Measurements from ENCODE around the gene ARHGAP33. TPM values are rescaled to one million over a fixed set of nuclear protein-coding genes. Genes with fewer than 3 reads are reported as not detected.

Gene ARHGAP33
- polyA plus RNA-seq, 1 donor from 2014 or later, result 20.5 TPM

DNA sequence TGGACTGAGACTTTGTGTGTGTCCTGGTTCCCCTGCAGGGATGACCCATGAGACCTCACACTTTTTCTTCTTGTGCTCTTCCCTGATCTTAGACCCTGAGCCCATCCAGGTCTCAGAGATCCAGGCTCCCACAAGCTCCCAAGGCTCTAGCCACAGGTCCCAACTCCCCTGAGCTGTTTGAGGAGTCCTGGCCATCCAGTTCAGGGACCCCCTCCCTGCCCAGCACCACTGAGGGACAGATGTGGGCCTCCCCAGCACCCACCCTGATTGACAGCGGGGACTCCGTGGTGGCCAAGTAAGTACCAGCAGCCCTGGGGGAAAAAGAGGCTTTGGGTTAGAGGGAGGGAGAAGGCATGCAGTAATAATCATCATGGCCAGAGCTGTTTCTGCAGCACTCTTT is 15.7 kb upstream of the ARHGAP33 start:
- H4K20me1 ChIP-seq (ENCODE audit: insufficient read depth), result no peaks in the 10 kb centered on the region
- no peak overlapping the region for H3K9ac ChIP-seq (ENCODE audit: low read length)
- H3K4me3 ChIP-seq (ENCODE audit: low read length), result no peak overlapping the region
- TF ChIP-seq MXI1 (conservative IDR thresholded peaks at IDR 0.05; ENCODE audit: poor library complexity, severe bottlenecking), result no peak
- TF ChIP-seq POLR2AphosphoS5 (IDR thresholded peaks at IDR 0.05), result no peak
- TF ChIP-seq EZH2 (IDR thresholded peaks at IDR 0.05; ENCODE audit: borderline replicate concordance, insufficient read depth, low read length, poor library complexity, severe bottlenecking), result no peak
- TF ChIP-seq RAD21 (conservative IDR thresholded peaks at IDR 0.05), result no peak
- TF ChIP-seq, protein P1, sequence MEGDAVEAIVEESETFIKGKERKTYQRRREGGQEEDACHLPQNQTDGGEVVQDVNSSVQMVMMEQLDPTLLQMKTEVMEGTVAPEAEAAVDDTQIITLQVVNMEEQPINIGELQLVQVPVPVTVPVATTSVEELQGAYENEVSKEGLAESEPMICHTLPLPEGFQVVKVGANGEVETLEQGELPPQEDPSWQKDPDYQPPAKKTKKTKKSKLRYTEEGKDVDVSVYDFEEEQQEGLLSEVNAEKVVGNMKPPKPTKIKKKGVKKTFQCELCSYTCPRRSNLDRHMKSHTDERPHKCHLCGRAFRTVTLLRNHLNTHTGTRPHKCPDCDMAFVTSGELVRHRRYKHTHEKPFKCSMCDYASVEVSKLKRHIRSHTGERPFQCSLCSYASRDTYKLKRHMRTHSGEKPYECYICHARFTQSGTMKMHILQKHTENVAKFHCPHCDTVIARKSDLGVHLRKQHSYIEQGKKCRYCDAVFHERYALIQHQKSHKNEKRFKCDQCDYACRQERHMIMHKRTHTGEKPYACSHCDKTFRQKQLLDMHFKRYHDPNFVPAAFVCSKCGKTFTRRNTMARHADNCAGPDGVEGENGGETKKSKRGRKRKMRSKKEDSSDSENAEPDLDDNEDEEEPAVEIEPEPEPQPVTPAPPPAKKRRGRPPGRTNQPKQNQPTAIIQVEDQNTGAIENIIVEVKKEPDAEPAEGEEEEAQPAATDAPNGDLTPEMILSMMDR (IDR thresholded peaks at IDR 0.05; ENCODE audit: poor library complexity, severe bottlenecking), result no peak
- TF ChIP-seq, protein P2, sequence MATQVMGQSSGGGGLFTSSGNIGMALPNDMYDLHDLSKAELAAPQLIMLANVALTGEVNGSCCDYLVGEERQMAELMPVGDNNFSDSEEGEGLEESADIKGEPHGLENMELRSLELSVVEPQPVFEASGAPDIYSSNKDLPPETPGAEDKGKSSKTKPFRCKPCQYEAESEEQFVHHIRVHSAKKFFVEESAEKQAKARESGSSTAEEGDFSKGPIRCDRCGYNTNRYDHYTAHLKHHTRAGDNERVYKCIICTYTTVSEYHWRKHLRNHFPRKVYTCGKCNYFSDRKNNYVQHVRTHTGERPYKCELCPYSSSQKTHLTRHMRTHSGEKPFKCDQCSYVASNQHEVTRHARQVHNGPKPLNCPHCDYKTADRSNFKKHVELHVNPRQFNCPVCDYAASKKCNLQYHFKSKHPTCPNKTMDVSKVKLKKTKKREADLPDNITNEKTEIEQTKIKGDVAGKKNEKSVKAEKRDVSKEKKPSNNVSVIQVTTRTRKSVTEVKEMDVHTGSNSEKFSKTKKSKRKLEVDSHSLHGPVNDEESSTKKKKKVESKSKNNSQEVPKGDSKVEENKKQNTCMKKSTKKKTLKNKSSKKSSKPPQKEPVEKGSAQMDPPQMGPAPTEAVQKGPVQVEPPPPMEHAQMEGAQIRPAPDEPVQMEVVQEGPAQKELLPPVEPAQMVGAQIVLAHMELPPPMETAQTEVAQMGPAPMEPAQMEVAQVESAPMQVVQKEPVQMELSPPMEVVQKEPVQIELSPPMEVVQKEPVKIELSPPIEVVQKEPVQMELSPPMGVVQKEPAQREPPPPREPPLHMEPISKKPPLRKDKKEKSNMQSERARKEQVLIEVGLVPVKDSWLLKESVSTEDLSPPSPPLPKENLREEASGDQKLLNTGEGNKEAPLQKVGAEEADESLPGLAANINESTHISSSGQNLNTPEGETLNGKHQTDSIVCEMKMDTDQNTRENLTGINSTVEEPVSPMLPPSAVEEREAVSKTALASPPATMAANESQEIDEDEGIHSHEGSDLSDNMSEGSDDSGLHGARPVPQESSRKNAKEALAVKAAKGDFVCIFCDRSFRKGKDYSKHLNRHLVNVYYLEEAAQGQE (IDR thresholded peaks at IDR 0.05; ENCODE audit: borderline replicate concordance), result no peak
- TF ChIP-seq SMC3 (conservative IDR thresholded peaks at IDR 0.05; ENCODE audit: poor library complexity), result no peak
- TF ChIP-seq TAF1 (IDR thresholded peaks at IDR 0.05; ENCODE audit: low read depth), result no peak
- no peak for TF ChIP-seq EP300 (conservative IDR thresholded peaks at IDR 0.05; ENCODE audit: poor library complexity, severe bottlenecking)
- no peak overlapping the region for H3K4me2 ChIP-seq (ENCODE audit: low read length)
- no peak overlapping the region for H2AFZ ChIP-seq (ENCODE audit: low read depth, low read length)
- H3K27me3 ChIP-seq (ENCODE audit: insufficient read depth, low read depth, low read length), result no peaks in the 10 kb centered on the region
- H3K36me3 ChIP-seq (ENCODE audit: insufficient read depth, low read length), result no peaks in the 10 kb centered on the region
- no peaks in the 10 kb centered on the region for H3K9me3 ChIP-seq (ENCODE audit: low read length)
- H3F3A ChIP-seq (ENCODE audit: insufficient read depth, low read length, poor library complexity, severe bottlenecking), result no peaks in the 10 kb centered on the region
- peaks cover 15% of the 10 kb centered on the region for H3K79me2 ChIP-seq (replicated peaks; ENCODE audit: insufficient read depth, low read length)
- no peaks in the 10 kb centered on the region for H3K9me2 ChIP-seq (ENCODE audit: insufficient read depth, low read length)
- no peak overlapping the region for H3K27ac ChIP-seq (ENCODE audit: low read length)

DNA sequence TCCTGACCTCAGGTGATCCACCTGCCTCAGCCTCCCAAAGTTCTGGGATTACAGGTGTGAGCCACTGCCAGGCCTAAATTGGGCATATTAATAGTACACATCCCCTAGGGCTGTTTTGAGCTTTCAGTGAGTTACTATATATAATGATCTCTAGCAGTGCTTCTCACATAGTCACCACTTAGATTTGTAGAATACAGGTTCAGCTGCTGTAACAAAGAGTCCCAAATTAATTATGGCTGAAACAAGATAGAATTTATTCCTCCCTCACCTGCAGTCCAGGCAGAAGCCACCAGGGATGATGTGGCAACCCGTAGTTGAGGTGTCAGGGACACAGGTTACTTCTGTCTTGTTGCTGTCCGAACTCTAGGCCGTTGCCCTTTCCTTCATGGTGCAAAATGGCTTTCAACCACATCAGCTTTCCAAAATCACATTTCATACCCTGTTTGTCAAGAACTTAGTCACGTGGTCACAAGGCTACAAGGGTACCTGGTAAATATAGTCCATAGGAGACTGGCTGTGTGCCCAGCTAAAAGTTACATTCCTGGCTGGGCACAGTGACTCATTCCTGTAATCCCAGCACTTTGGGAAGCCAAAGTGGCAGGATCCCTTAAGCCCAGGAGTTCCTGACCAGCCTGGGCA is 14.5 kb upstream of the ARHGAP33 start:
- Histone ChIP-seq H4K20me1 (ENCODE audit: insufficient read depth) (no peaks in the 10 kb centered on the region), H3F3A (ENCODE audit: insufficient read depth, low read length, poor library complexity, severe bottlenecking) (no peaks in the 10 kb centered on the region), H3K9ac (ENCODE audit: low read length) (no peak overlapping the region), H3K36me3 (ENCODE audit: insufficient read depth, low read length) (no peaks in the 10 kb centered on the region), H3K79me2 (replicated peaks; ENCODE audit: insufficient read depth, low read length) (peaks cover 15% of the 10 kb centered on the region), H3K27ac (ENCODE audit: low read length) (no peak overlapping the region), H3K27me3 (ENCODE audit: insufficient read depth, low read depth, low read length) (no peaks in the 10 kb centered on the region), H3K9me2 (ENCODE audit: insufficient read depth, low read length) (no peaks in the 10 kb centered on the region), H3K4me3 (ENCODE audit: low read length) (no peak overlapping the region), H3K4me2 (ENCODE audit: low read length) (no peak overlapping the region), H2AFZ (ENCODE audit: low read depth, low read length) (no peak overlapping the region), H3K9me3 (ENCODE audit: low read length) (no peaks in the 10 kb centered on the region)
- TF ChIP-seq EZH2 (IDR thresholded peaks at IDR 0.05; ENCODE audit: borderline replicate concordance, insufficient read depth, low read length, poor library complexity, severe bottlenecking) (no peak), POLR2AphosphoS5 (IDR thresholded peaks at IDR 0.05) (no peak)
- TF ChIP-seq, protein P1 (IDR thresholded peaks at IDR 0.05; ENCODE audit: poor library complexity, severe bottlenecking), result no peak
